Ishikawa (cell line): ENCODE measurements around the gene CAMTA1.

Source experiments
- CEBPB ChIP-seq: IDR thresholded peaks from 2 replicates; pipeline ENCODE4 v1.6.1; 2012
- FOXM1 ChIP-seq: IDR thresholded peaks from 2 replicates; pipeline ENCODE4 v1.6.1; 2012; ENCODE audit warnings: low read depth, borderline replicate concordance
- RAD21 ChIP-seq: IDR thresholded peaks from 2 replicates; pipeline ENCODE4 v1.6.1; 2012; ENCODE audit warnings: low read depth
- TAF1 ChIP-seq: IDR thresholded peaks from 2 replicates; pipeline ENCODE4 v1.6.1; 2012; ENCODE audit warnings: low read depth, mild to moderate bottlenecking
- YY1 ChIP-seq: IDR thresholded peaks from 2 replicates; pipeline ENCODE4 v1.6.1; 2012; ENCODE audit warnings: low read depth
- TF ChIP-seq, protein P1 (sequence below): IDR thresholded peaks from 2 replicates; pipeline ENCODE4 v1.6.1; 2012

DNA sequence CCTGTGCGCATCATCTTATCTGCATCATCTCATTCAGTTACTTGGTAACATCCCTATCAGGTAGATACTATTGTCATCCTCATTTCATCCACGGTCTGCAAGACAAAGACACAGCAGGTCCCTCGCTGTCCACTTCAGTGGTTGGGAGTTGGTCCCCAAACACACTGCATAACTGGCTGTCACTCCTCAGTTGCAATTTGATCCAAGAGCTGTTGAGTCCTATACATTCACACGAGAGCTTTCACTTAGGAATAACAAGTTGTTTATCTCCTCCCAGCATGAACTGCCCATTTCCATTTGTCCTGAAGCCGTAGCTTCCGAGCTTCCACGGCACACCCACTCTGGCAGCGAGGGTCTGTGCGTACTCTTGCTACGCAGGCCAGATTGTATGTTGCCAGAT is 472.0 kb downstream of the CAMTA1 start:
- no peak for TF ChIP-seq CEBPB
- no peak for TF ChIP-seq YY1
- TF ChIP-seq, protein P1, sequence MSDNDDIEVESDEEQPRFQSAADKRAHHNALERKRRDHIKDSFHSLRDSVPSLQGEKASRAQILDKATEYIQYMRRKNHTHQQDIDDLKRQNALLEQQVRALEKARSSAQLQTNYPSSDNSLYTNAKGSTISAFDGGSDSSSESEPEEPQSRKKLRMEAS: no peak
- TF ChIP-seq FOXM1: no peak
- no peak for TF ChIP-seq RAD21
- no peak for TF ChIP-seq TAF1
